GM21528 (cell line): Measurements from ENCODE around the gene IER5.

Source experiments
- ATAC-seq: cut with Tn5 transposase; IDR thresholded peaks from one replicate; pipeline ENCODE4 v1.9.1; 2021; ENCODE audit warnings: mild to moderate bottlenecking, moderate library complexity; ENCODE audit not compliant: unreplicated experiment, low FRiP score

Gene IER5

DNA sequence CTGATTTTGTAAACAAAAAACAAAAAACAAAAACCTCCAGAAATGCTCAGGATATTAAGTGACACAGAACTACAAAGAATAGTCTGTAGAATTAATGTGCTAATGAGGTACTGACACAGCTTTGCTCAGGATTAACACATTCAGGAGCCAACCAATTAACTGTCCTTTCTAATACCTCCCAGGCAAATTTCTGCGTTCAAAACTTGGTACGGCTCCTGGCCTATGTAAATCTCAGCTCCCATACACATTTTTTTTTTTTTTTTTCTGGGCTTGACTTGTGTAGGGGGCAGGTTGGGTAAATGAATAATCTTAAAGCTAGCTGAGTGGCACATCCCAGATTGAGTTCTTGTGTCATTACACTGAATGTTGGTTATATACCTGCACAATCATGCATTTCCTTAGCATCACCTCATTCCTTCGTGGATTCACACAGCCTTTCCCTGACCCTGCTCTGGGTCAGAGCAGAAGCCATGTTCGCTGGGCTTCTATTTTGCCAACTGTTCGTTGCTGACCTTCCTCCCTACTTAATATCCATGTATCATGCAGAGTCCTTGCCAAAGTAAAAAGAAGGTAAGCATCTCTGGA is 12.6 kb upstream of the IER5 start:
- ATAC-seq: no peak

DNA sequence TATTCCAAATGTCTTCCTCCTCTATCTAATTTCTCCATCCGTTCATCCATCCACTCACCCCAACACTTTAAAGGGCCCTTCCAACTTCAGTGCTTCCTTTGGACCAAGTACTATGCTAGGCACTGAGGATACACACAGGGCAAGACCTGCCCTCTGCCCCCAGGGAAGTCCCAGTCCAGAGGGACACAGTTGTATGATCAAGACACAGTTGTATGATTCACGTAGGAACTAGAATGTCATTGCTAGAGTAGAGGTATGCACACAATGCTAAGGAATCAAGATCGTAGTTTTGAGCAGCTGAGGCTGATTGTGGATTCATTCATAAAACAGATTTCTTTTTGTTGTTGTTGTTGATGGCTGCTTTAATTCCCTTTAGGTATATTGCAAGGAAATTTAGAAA is 11.6 kb upstream of the IER5 start:
- ATAC-seq: no peak

DNA sequence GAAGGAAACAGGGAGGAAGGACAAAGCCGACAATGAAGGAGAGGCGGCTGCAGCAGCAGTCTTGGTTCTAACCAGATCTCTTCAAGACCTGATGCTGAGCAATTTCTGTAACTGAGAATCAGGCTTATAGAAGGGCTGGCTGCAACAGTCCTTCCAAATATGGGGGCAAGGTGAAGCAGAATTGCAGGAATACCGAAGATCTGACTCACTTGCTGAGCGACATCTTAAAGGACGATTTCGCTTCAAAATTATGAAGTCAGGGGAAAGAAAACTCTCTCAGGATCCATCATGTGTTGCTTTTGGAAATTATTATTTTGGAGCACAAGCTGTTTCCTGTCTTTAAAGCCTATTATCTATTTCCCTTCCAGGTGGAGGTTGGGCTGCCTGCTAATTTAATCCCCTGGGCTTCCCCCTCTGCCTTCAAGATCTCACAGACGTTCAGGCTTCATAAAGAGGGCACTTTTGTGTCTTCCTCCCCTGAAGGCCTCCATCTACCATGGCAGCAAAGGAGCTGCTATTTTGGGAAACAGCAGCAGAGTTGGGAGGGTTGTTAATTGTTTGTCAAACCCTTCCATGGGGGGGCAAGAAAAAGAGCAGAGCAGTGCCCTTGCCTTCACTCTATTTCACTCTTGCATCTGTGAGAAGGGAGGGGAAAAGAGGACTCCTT is 10.8 kb upstream of the IER5 start:
- no peak for ATAC-seq

DNA sequence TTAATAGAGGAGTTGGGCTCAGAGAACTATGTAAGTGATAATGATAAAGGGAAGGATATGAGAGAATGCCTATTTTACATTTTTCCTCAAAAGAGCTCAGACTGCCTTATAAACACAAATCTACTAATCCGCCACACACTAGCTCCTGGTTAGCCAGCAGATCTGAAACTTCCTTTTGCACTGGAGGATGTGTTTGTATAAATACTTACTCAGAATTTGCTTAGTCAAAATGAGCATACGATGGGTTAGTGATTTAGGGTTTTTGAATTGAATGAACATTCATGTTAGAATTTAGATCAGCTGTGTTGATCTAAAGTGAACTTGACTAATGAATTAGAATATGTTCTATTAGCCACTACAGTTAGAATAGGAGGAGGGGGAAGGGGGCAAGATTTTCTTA is 9.1 kb upstream of the IER5 start:
- ATAC-seq: no peak

DNA sequence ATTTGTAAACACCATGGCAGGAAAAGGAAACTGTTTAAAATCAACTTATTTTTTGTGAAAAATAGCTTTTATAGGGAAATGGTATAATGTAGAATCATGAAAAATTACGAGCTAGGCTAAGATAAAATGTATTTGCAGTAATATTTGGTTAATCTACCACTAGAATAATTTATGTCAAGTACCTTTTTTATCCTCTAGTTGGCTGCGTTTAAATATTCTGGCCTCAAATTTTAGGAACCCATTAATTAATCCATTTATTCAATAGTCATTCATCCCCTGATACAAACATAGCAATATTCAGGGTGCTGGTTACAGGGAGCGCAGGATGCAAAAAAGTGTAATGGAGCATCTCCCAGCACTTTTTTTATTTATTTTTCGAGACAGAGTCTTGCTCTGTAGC is 8.6 kb upstream of the IER5 start:
- ATAC-seq: no peak

DNA sequence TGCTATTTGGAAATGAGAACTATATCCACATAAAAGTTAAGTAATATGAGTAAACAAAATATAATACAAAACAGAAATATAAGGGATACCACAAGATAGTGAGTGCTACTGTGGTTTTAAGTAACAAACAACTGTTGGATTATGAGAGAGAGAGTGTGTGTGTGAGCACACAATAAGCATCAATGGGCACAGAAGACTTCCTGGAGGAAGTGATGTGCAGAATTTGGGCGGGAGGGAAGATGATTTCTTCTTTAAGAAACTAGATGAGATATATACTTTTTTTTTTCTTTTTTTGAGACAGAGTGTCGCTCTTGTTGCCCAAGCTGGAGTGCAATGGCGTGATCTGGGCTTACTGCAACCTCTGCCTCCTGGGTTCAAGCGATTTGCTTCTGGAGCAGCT is 7.9 kb upstream of the IER5 start:
- ATAC-seq: no peak

DNA sequence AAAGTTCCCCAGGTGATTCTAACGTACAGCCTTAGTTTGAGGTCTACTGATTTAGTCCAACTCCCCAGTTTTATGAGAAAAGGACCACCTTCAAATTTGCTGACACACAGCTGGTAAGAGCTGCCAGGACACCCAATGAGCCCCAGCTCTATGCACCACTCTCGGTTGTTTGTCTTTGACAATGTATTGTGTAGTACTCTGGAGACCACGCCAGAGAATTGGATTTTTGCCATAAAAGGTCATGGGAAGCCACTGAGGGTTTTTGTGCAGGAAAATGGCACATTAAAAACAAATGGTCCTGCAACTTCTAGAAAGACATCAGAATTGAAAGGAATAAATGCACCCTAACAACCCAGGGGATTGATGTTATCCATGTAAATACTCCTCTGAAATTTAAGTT is 7.1 kb upstream of the IER5 start:
- ATAC-seq: no peak

DNA sequence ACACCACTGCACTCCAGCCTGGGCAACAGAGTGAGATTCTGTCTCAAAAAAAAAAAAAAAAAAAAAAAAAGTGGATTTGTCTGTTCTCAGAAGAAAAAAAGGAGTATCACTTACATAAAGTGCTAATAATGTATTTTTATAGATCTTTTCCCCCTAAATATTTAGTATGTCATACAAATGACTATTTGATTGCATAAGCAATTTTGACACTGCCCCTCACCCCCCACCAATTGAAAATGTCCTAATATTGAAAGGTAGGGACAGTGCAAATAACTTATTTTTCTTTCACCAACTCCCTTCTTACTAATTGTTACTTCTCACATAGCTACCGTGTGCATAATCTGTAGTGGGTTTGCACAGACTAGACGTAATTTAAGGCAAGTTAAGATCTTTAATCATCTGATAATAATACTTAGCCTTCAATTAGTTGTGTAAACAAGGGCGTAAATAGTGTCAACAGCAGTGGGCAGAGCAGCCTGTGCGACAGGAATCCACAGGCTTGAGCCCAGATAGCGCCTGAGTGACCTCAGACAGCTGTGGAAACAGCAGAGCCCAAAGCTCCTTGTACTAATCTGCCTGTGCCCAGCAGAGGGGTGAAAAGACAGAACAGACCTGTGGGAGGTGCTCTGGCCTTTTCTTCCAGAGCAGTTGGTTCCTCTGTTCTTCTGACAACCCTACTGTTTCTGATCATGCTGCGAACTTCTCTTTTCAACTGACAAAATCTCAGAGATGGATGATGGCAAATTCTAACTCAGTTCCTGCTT is 4.5 kb upstream of the IER5 start:
- ATAC-seq: peak; percentile 32

DNA sequence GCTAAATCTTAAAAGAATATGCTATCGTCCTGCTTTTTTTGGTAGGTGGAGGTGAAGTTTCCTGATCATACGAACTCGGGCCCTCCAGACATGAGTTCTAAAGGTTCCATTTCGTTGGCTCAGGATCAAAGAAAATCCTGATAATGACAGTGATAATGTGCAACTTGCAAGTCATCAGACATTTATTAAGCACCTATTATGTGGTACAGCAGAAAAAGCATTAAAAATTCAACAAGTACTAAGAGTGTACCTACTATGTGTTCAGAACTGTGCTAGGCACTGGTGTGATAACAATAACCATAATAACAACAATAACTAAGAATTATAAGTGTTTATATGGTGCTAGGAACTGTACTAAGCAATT is 3.9 kb upstream of the IER5 start:
- ATAC-seq: no peak

DNA sequence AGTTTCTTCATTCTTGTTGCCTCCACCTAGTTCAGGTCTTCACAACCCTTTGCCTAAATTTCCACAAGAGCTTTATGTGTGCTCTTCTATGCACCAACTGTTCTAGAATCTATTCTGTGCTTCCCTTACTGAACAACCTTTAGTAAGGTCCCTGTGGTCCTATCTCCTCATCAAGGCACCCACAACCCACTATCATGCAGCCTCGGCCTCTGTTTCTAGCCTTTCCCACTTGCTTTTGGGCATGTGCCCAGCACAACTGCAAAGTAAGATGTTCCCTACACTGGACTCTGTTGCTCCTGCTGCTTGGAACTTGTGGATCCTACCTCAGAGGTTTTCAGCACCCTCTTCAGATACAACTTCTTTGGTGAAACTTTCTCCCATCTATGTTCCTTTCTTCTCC is 2.4 kb upstream of the IER5 start:
- no peak for ATAC-seq

DNA sequence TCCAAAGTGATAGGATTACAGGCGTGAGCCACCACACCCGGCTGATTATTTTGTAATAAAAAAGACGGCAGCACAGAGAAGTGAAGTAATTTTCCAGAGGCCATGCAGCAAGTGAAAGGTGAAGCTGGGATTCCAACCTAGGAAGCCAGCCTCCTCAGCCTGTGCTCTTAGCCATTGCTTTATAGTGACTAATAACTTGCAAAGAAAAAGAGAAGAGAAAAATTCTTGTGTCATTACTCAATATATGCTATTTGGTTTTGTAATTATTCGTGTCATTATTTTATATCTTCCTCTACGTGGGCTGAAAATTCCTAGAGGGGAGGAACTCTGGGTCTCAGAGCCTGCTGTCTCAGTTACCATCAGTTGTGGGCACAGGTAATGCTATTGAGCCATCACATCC is 1.6 kb upstream of the IER5 start:
- ATAC-seq: no peak

DNA sequence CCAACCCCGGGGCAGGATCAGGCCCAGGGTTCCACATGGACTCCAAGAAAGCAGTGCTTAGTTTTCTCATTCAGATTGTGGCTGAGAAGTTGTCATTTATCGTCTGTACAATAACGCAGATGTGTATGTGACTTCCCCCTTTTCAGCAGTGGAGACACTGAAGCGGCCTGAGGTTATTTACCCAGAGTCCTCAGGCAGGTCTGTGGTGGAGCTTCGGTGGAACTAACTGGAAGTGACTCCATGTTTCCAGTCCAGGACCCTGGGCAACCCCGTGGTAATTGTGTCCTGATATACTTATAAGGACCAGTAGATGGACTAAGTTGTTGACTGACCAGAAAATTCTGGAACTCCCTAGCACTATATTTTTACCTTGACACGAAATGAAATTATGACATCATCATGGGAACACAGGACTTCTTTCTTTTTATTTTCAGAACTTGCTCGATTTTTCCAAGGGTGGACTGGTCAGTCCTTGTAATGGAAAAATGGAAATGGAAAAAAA is 1.0 kb upstream of the IER5 start:
- ATAC-seq: no peak

DNA sequence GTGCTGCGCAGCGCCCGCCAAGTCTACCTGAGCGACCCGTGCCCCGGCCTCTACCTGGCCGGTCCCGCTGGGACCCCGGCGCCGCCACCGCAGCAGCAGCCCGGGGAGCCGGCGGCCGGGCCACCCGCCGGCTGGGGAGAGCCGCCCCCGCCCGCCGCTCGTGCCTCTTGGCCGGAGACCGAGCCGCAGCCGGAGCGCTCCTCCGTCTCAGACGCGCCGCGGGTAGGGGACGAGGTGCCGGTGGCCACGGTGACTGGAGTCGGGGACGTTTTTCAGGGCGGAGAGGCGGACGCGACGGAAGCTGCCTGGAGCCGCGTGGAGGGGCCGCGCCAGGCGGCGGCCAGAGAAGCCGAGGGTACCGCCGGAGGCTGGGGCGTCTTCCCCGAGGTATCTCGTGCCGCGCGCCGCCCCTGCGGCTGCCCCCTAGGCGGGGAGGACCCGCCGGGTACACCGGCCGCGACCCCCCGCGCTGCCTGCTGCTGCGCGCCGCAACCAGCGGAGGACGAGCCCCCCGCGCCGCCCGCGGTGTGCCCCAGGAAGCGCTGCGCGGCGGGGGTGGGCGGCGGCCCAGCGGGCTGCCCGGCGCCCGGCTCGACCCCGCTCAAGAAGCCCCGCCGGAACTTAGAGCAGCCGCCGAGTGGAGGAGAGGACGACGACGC is 646 bp downstream of the IER5 start:
- ATAC-seq: peak; percentile 9

DNA sequence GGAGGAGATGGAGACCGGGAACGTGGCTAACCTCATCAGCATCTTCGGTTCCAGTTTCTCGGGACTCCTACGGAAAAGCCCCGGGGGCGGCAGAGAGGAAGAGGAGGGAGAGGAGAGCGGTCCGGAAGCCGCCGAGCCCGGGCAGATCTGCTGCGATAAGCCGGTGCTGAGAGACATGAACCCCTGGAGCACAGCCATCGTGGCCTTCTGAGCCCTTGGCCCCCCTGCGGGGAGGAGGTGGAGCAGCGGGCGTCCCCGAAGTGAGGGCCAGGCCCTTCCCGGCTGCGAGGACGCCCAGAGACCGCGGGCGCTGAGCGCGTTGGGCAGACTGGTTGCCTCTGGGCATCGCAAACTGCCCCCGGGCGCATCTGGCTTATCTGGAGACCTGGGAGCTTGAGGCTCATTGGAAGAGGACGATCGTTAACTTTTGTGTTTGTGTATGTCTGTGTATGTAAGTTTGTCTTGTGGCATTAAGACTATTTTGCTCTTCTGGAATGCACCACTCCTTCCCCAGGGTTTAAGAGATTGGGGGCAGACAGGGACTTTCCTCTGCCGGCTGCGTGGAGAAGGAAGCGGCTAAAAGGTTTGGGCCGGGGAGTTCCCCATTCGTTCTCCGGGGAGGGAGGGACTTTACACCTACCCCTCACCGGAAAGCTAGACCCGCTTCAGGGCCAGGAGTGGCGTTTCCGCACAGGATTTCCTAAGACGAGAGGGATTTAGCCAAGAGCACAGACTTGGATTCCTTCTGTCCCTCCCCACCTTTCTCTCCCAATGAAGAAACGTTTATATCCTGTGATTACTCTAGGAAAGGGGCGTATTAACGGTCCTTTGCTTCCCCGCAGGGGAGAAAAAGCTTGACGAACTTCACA is 1.4 kb downstream of the IER5 start:
- peak; percentile 34 for ATAC-seq

DNA sequence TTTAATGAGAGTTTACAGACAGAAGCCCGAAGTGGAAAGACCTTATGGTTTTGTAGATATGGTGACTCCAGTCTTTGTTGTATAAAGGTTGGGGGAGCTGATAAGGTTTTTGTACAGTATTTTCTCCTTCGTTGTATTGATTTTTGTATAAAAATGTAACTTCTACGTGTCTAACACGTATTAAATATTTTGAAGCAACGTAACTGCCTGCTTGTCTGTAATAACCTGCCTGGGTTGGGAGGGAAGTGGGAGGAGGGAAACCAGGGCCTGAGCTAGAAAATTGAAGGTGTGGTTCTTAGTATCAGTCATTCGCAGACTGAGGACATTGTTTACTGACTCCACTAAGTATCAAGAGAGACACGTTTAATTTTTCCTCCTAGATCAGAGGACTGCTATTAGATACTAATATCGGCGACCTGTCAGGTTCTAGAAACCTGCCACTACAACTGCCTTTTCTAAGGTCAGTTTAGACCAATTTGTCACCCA is 2.2 kb downstream of the IER5 start:
- no peak for ATAC-seq

DNA sequence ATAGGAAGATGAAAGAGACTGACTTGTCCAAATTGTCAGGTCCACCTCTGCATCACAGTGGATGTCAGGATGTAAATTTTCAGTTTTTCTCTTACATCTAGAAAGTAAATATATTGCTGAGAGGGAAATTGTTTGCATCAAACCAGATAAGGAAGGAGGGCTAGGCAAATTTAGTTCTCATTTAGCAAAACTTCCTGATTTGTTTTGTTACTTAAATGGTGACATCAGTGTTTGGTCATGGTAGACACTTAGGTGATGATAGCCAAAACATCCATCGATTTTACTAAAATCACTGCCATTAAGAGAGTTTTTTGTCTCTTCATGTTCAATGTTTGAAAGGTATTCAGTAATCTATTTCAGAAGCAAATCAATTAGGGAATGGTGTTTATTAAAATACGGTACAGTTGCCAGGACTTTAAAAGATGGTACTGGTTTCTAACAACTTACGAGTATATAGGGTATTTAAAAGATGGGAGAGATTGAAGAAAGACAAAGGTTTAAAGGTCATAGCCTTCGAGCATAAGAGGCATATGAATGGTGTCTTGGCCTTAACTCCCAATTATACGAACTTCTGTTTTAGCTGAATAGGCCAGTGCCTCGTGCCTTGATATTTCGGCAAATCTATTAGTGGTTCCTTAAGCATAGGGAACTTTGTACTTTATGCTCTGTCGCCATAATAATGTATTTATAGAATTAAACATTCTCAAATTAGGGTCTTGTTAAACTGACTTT is 3.0 kb downstream of the IER5 start:
- ATAC-seq: no peak

DNA sequence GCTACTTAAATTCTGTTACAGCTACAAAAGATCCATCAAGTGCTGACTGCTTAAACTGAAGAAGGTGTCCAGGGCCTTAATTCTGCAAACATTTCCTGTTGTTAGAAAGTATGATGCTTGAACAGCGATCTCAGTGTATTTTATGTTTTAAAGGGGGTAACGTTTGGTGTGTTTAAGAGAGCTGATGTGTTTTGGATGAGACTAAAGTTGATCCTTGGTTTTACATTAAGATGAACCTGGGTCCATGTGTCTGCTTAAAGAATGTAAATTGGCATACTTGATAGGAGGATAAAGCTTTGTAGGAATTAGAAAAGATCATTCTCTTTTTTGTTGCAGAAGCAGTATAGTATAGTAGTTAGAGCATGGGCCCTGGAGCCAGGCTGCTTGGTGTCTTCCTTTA is 3.6 kb downstream of the IER5 start:
- ATAC-seq: no peak

DNA sequence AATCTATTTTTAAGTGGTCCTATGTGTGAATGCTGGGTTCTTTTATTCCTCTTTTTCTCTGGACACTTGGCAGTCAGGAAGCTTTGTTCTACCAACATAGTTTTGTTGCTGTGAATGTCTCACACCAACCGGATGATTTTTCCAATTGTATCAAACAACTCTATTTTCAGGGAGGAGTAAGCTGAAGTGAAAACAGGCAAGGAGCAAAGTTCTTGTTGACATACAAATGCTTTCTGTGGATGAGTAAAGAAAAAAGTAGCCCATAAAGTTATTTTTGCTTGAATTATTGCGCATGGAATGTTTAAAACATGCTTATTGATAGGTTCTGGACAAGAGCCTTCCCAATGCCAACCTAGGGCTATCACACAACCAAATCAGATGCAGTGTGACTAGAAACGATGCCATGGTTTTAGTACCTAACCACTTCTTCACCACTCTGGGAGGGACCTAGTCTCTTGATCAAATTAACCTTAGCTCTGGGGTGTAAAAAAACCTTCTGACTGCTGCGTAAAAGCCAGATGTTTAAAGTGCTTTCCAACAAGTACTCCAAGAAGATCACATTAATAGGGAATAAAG is 4.5 kb downstream of the IER5 start:
- no peak for ATAC-seq
